Liver (tissue), 9 donors: ENCODE data around the gene ARHGEF4. TPM values are rescaled to one million over a fixed set of nuclear protein-coding genes. Genes with fewer than 3 reads are reported as not detected.

ENCODE experiments used
- DNase-seq: peaks from one replicate; pipeline ENCODE4 v3.0.0-alpha.2; 2017; ENCODE audit warnings: low spot score
- H3K27ac ChIP-seq, 2 donors: one replicate each; pipeline ENCODE4 v1.7.0; 2013; ENCODE audit warnings: inconsistent platforms in 2 of 2, low read length in 2 of 2, control low read depth in 1 of 2, low read depth in 1 of 2, mild to moderate bottlenecking in 1 of 2
- H3K27me3 ChIP-seq, 4 donors: one replicate each; pipeline versions ENCODE4 v1.6.1 to v1.7.0; 2013; ENCODE audit warnings: low read length in 3 of 4, inconsistent platforms in 1 of 4, mild to moderate bottlenecking in 1 of 4, moderate library complexity in 1 of 4; ENCODE audit not compliant: control insufficient read depth in 4 of 4, insufficient read depth in 4 of 4
- H3K36me3 ChIP-seq, 4 donors: one replicate each; pipeline versions ENCODE4 v1.6.1 to v1.7.0; 2013; ENCODE audit warnings: low read length in 3 of 4, mild to moderate bottlenecking in 3 of 4, low read depth in 1 of 4, moderate library complexity in 1 of 4; ENCODE audit not compliant: control insufficient read depth in 4 of 4, insufficient read depth in 3 of 4
- H3K4me1 ChIP-seq, 4 donors: one replicate each; pipeline versions ENCODE4 v1.6.1 to v1.7.0; 2013; ENCODE audit warnings: low read length in 3 of 4, mild to moderate bottlenecking in 3 of 4, moderate library complexity in 1 of 4; ENCODE audit not compliant: control insufficient read depth in 4 of 4, insufficient read depth in 4 of 4
- H3K4me3 ChIP-seq, 3 donors: one replicate each; pipeline versions ENCODE4 v1.6.1 to v1.7.0; 2013; ENCODE audit warnings: low read length in 3 of 3, control low read depth in 1 of 3, low read depth in 1 of 3, mild to moderate bottlenecking in 1 of 3
- H3K9ac ChIP-seq, 2 donors: one replicate each; pipeline ENCODE4 v1.7.0; 2013; ENCODE audit warnings: low read length in 2 of 2, mild to moderate bottlenecking in 2 of 2, moderate library complexity in 2 of 2, control low read depth in 1 of 2, low read depth in 1 of 2
- H3K9me3 ChIP-seq, 4 donors: one replicate each; pipeline versions ENCODE4 v1.6.1 to v1.7.0; 2013; ENCODE audit warnings: low read length in 3 of 4; ENCODE audit not compliant: control insufficient read depth in 4 of 4
- ATF3 ChIP-seq: IDR thresholded peaks from 2 replicates; pipeline ENCODE4 v1.6.1; 2016; ENCODE audit warnings: antibody characterized with exemption
- CTCF ChIP-seq: fragments of 150-350 bp; IDR thresholded peaks from 2 replicates; pipeline ENCODE4 v1.5.1; 2017; ENCODE audit warnings: improper control_type of control experiment, low read depth, low read length; ENCODE audit not compliant: missing input control
- FOXA1 ChIP-seq: IDR thresholded peaks from 2 replicates; pipeline ENCODE4 v1.6.1; 2016; ENCODE audit warnings: antibody characterized with exemption
- FOXA2 ChIP-seq: IDR thresholded peaks from 2 replicates; pipeline ENCODE4 v1.6.1; 2016; ENCODE audit warnings: antibody characterized with exemption
- GABPA ChIP-seq, 2 donors: IDR thresholded peaks in 1 of 2; conservative IDR thresholded peaks in 1 of 2; 2 replicates each; pipeline ENCODE4 v1.6.1; 2016; ENCODE audit warnings: antibody characterized with exemption in 2 of 2, mild to moderate bottlenecking in 1 of 2, moderate library complexity in 1 of 2
- HNF4A ChIP-seq, 2 donors: conservative IDR thresholded peaks; 2 replicates each; pipeline ENCODE4 v1.6.1; 2016; ENCODE audit warnings: antibody characterized with exemption in 2 of 2, mild to moderate bottlenecking in 2 of 2
- MAX ChIP-seq: IDR thresholded peaks from 2 replicates; pipeline ENCODE4 v1.6.1; 2016; ENCODE audit warnings: antibody characterized with exemption
- RAD21 ChIP-seq, 2 donors: IDR thresholded peaks; 2 replicates each; pipeline ENCODE4 v1.6.1; 2016; ENCODE audit warnings: antibody characterized with exemption in 2 of 2, mild to moderate bottlenecking in 2 of 2
- REST ChIP-seq: IDR thresholded peaks from 2 replicates; pipeline ENCODE4 v1.6.1; 2016; ENCODE audit warnings: antibody characterized with exemption, mild to moderate bottlenecking
- RXRA ChIP-seq, 2 donors: IDR thresholded peaks; 2 replicates each; pipeline ENCODE4 v1.6.1; 2017 to 2018; ENCODE audit warnings: antibody characterized with exemption in 2 of 2, mild to moderate bottlenecking in 1 of 2
- SP1 ChIP-seq: IDR thresholded peaks from 2 replicates; pipeline ENCODE4 v1.6.1; 2018; ENCODE audit warnings: antibody characterized with exemption, mild to moderate bottlenecking
- TAF1 ChIP-seq: conservative IDR thresholded peaks from 2 replicates; pipeline ENCODE4 v1.6.1; 2016; ENCODE audit warnings: antibody characterized with exemption, mild to moderate bottlenecking
- YY1 ChIP-seq: IDR thresholded peaks from 2 replicates; pipeline ENCODE4 v1.6.1; 2016; ENCODE audit warnings: antibody characterized with exemption, mild to moderate bottlenecking
- WGBS: extraction: QIAGEN DNeasy Blood & Tissue Kit; methylation state at CpG from one replicate; pipeline ENCODE4 v1.1.7; 2013; 5-methylcytosine and 5-hydroxymethylcytosine counted together
- polyA plus RNA-seq, 2 donors: library from polyadenylated mRNA; stranded (reverse) in 1 of 2; unstranded in 1 of 2; fragments of 200-250 nt in 1 of 2; fragments of >200 nt in 1 of 2; fragmentation: Nextera tagmentation in 1 of 2; extraction: Ambion mirVana in 1 of 2; gene quantifications; one replicate each; pipeline versions ENCODE4 v1.2.1 to v1.2.3, GENCODE V29; 2013 to 2015
- total RNA-seq, 2 donors: library from RNA; depleted of rRNA; stranded (reverse); fragments of >200 nt; gene quantifications; one replicate each; pipeline ENCODE4 v1.2.3, GENCODE V29; 2014
- donor health status: healthy.
- donor health status: healthy.
- donor health status: healthy.
- donor health status: healthy.
- donor health status: healthy.

The ARHGEF4 gene
- total and polyA plus RNA-seq, 4 donors, result 0.08 TPM; not detected in 2

- no peak for DNase-seq
- no peak for TF ChIP-seq RXRA (IDR thresholded peaks at IDR 0.05)
- no peak for TF ChIP-seq GABPA (IDR thresholded peaks at IDR 0.05 in 1 of 2, conservative IDR thresholded peaks at IDR 0.05 in 1 of 2)
- no peak for TF ChIP-seq YY1
- TF ChIP-seq FOXA2, result no peak
- TF ChIP-seq SP1, result no peak
- TF ChIP-seq HNF4A (conservative IDR thresholded peaks at IDR 0.05), result no peak
- no peak for TF ChIP-seq MAX
- TF ChIP-seq RAD21 (IDR thresholded peaks at IDR 0.05), result no peak
- Histone ChIP-seq H3K27me3 (peaks cover 0 to 25% (median 2%) of the 10 kb centered on the region in 4 donors), H3K36me3 (no peaks in the 10 kb centered on the region), H3K9ac (no peak overlapping the region), H3K27ac (no peak overlapping the region), H3K4me1 (peaks cover 0 to 7% (median 3%) of the 10 kb centered on the region in 4 donors), H3K9me3 (no peaks in the 10 kb centered on the region), H3K4me3 (no peak overlapping the region)
- 88% methylated on average over 7 of the region's 7 CpGs for WGBS
Measured at GRCh38 chr2:130835766-130836015, 1.0 kb upstream of the ARHGEF4 start.

GRCh38 chr2:130837175-130837810 is 579 bp downstream of the ARHGEF4 start:
- H3K27me3 ChIP-seq, result peaks cover 0 to 25% (median 2%) of the 10 kb centered on the region in 4 donors
- peaks cover 0 to 7% (median 3%) of the 10 kb centered on the region in 4 donors for H3K4me1 ChIP-seq
- no peaks in the 10 kb centered on the region for H3K9me3 ChIP-seq
- TF ChIP-seq ATF3 (no peak), RAD21 (IDR thresholded peaks at IDR 0.05) (no peak), GABPA (IDR thresholded peaks at IDR 0.05 in 1 of 2, conservative IDR thresholded peaks at IDR 0.05 in 1 of 2) (no peak)
- no peaks in the 10 kb centered on the region for H3K36me3 ChIP-seq
- H3K4me3 ChIP-seq, result peak overlapping the region in 1 of 3 donors; percentile 47
- H3K27ac ChIP-seq, result no peak overlapping the region
- H3K9ac ChIP-seq, result no peak overlapping the region
- DNase-seq, result no peak
- WGBS, result 5% methylated on average over 53 of the region's 53 CpGs

- H3K27me3 ChIP-seq, result peaks cover 0 to 25% (median 2%) of the 10 kb centered on the region in 4 donors
- no peak overlapping the region for H3K27ac ChIP-seq
- H3K4me3 ChIP-seq, result no peak overlapping the region
- 68% methylated on average over 28 of the region's 28 CpGs for WGBS
- H3K36me3 ChIP-seq, result no peaks in the 10 kb centered on the region
- H3K9me3 ChIP-seq, result no peaks in the 10 kb centered on the region
- no peak for DNase-seq
- peaks cover 0 to 7% (median 3%) of the 10 kb centered on the region in 4 donors for H3K4me1 ChIP-seq
- H3K9ac ChIP-seq, result no peak overlapping the region
- no peak for TF ChIP-seq MAX
- TF ChIP-seq CTCF, result no peak
- TF ChIP-seq RXRA (IDR thresholded peaks at IDR 0.05), result no peak
- TF ChIP-seq FOXA1, result no peak
- TF ChIP-seq REST, result no peak
- TF ChIP-seq YY1, result no peak
- no peak for TF ChIP-seq TAF1
Measured at GRCh38 chr2:130837811-130838565, 1.3 kb downstream of the ARHGEF4 start.
